GM12878 (cell line): ENCODE measurements around the gene HINT3.

Experiments
- BMI1 ChIP-seq: fragments of 450-650 bp; IDR thresholded peaks from 2 replicates; pipeline ENCODE4 v1.6.1; 2016; ENCODE audit warnings: mild to moderate bottlenecking, moderate library complexity, borderline replicate concordance
- CHD2 ChIP-seq: IDR thresholded peaks from 2 replicates; pipeline ENCODE4 v1.6.1; 2011; ENCODE audit warnings: low read depth, low read length, improper control_type of control experiment, borderline replicate concordance
- TF ChIP-seq, protein P1 (sequence below): fragments of 450-650 bp; IDR thresholded peaks from 2 replicates; pipeline ENCODE4 v1.6.1; 2017; ENCODE audit warnings: mild to moderate bottlenecking, moderate library complexity
- TF ChIP-seq, protein P2 (sequence below), 3 experiments: IDR thresholded peaks in 2 of 3; conservative IDR thresholded peaks in 1 of 3; 2 replicates each; pipeline ENCODE4 v1.5.1; 2011; ENCODE audit warnings: low read depth in 3 of 3, low read length in 3 of 3, mild to moderate bottlenecking in 3 of 3, control low read depth in 2 of 3, moderate library complexity in 2 of 3, inconsistent platforms in 1 of 3, mixed read lengths in 1 of 3; ENCODE audit not compliant: control insufficient read depth in 2 of 3, insufficient read depth in 1 of 3; ENCODE audit errors: extremely low read depth in 1 of 3

- TF ChIP-seq, protein P1, sequence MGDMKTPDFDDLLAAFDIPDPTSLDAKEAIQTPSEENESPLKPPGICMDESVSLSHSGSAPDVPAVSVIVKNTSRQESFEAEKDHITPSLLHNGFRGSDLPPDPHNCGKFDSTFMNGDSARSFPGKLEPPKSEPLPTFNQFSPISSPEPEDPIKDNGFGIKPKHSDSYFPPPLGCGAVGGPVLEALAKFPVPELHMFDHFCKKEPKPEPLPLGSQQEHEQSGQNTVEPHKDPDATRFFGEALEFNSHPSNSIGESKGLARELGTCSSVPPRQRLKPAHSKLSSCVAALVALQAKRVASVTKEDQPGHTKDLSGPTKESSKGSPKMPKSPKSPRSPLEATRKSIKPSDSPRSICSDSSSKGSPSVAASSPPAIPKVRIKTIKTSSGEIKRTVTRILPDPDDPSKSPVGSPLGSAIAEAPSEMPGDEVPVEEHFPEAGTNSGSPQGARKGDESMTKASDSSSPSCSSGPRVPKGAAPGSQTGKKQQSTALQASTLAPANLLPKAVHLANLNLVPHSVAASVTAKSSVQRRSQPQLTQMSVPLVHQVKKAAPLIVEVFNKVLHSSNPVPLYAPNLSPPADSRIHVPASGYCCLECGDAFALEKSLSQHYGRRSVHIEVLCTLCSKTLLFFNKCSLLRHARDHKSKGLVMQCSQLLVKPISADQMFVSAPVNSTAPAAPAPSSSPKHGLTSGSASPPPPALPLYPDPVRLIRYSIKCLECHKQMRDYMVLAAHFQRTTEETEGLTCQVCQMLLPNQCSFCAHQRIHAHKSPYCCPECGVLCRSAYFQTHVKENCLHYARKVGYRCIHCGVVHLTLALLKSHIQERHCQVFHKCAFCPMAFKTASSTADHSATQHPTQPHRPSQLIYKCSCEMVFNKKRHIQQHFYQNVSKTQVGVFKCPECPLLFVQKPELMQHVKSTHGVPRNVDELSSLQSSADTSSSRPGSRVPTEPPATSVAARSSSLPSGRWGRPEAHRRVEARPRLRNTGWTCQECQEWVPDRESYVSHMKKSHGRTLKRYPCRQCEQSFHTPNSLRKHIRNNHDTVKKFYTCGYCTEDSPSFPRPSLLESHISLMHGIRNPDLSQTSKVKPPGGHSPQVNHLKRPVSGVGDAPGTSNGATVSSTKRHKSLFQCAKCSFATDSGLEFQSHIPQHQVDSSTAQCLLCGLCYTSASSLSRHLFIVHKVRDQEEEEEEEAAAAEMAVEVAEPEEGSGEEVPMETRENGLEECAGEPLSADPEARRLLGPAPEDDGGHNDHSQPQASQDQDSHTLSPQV = no peak
- TF ChIP-seq, protein P2, sequence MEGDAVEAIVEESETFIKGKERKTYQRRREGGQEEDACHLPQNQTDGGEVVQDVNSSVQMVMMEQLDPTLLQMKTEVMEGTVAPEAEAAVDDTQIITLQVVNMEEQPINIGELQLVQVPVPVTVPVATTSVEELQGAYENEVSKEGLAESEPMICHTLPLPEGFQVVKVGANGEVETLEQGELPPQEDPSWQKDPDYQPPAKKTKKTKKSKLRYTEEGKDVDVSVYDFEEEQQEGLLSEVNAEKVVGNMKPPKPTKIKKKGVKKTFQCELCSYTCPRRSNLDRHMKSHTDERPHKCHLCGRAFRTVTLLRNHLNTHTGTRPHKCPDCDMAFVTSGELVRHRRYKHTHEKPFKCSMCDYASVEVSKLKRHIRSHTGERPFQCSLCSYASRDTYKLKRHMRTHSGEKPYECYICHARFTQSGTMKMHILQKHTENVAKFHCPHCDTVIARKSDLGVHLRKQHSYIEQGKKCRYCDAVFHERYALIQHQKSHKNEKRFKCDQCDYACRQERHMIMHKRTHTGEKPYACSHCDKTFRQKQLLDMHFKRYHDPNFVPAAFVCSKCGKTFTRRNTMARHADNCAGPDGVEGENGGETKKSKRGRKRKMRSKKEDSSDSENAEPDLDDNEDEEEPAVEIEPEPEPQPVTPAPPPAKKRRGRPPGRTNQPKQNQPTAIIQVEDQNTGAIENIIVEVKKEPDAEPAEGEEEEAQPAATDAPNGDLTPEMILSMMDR (IDR thresholded peaks at IDR 0.05 in 2 of 3, conservative IDR thresholded peaks at IDR 0.05 in 1 of 3; ENCODE audit: control insufficient read depth in 2 of 3, extremely low read depth in 1 of 3, insufficient read depth in 1 of 3, low read depth in 3 of 3, low read length in 3 of 3) = no peak
- TF ChIP-seq CHD2 (no peak), BMI1 (no peak)
Observed at GRCh38 chr6:125991653-125992052, 35.1 kb downstream of the HINT3 start.
